Upper lobe of left lung (tissue), 6 donors: Measurements from ENCODE around the gene B3GNT2. TPM values are rescaled to one million over a fixed set of nuclear protein-coding genes. Genes with fewer than 3 reads are reported as not detected.
A peak's percentile ranks its signal among the peaks of the same experiment; 100 is the strongest.

Experiments used
- ATAC-seq, 2 donors: fragments of 200-7000 bp; cut with Tn5 transposase; one replicate each; pipeline ENCODE4 v1.9.1; 2022; ENCODE audit warnings: mild to moderate bottlenecking in 2 of 2, moderate library complexity in 2 of 2; ENCODE audit not compliant: low FRiP score in 2 of 2
- DNase-seq, 2 donors: peaks; one replicate each; pipeline ENCODE4 v3.0.0-alpha.2; 2019 to 2020
- H3K27ac ChIP-seq, 4 donors: fragments of 200-600 bp; sonication (generic); one replicate each; pipeline ENCODE4 v1.5.1; 2016 to 2019
- H3K27me3 ChIP-seq, 4 donors: fragments of 200-600 bp; sonication (generic); one replicate each; pipeline ENCODE4 v1.5.1; 2017 to 2019
- H3K36me3 ChIP-seq, 4 donors: fragments of 200-600 bp; sonication (generic); one replicate each; pipeline ENCODE4 v1.5.1; 2016 to 2019
- H3K4me1 ChIP-seq, 4 donors: fragments of 200-600 bp; sonication (generic); one replicate each; pipeline ENCODE4 v1.5.1; 2018 to 2019
- H3K4me3 ChIP-seq, 4 donors: fragments of 200-600 bp; sonication (generic); one replicate each; pipeline ENCODE4 v1.5.1; 2017 to 2019; ENCODE audit warnings: mild to moderate bottlenecking in 2 of 4, moderate library complexity in 1 of 4
- H3K9me3 ChIP-seq, 4 donors: fragments of 200-600 bp; sonication (generic); one replicate each; pipeline ENCODE4 v1.5.1; 2018 to 2019
- EP300 ChIP-seq, 4 donors: sonication (generic); formaldehyde crosslinking; IDR thresholded peaks; one replicate each; pipeline ENCODE4 v1.5.1; 2017; ENCODE audit warnings: antibody characterized with exemption in 4 of 4, control low read depth in 2 of 4
- POLR2A ChIP-seq, 4 donors: fragments of 450-650 bp; IDR thresholded peaks; one replicate each; pipeline ENCODE4 v1.5.1; 2016 to 2017; ENCODE audit warnings: antibody characterized with exemption in 4 of 4, mild to moderate bottlenecking in 2 of 4
- POLR2AphosphoS5 ChIP-seq, 2 donors: sonication (generic); formaldehyde crosslinking; IDR thresholded peaks; one replicate each; pipeline ENCODE4 v1.5.1; 2017; ENCODE audit warnings: antibody characterized with exemption in 2 of 2
- WGBS, 2 donors: methylation state at CpG; one replicate each; pipeline ENCODE4 v1.1.5; 2017 to 2018; 5-methylcytosine and 5-hydroxymethylcytosine counted together
- total RNA-seq, 6 donors: library from RNA; depleted of rRNA in 4 of 6; stranded (reverse); fragments of >200 nt in 4 of 6; gene quantifications; one replicate each; pipeline versions ENCODE4 v1.1.0 to v1.2.1, GENCODE V29; 2016 to 2021
- TF ChIP-seq, protein P1 (sequence below), 6 experiments: fragments of 450-650 bp in 4 of 6; fragments of 200-600 bp in 2 of 6; sonication (generic) in 2 of 6; IDR thresholded peaks; one replicate each; pipeline ENCODE4 v1.5.1; 2016 to 2019; ENCODE audit warnings: antibody characterized with exemption in 6 of 6
- donor health status: DM: no; HTN: no; CAD: no; lungs with moderate emphysema.
- donor health status: DM: no; HTN: yes; CAD: no; lungs with severe emphysema.

The B3GNT2 gene
- total RNA-seq, 6 donors from 2014 or later, result 23.0 to 57.6 (median 37.4) TPM

DNA sequence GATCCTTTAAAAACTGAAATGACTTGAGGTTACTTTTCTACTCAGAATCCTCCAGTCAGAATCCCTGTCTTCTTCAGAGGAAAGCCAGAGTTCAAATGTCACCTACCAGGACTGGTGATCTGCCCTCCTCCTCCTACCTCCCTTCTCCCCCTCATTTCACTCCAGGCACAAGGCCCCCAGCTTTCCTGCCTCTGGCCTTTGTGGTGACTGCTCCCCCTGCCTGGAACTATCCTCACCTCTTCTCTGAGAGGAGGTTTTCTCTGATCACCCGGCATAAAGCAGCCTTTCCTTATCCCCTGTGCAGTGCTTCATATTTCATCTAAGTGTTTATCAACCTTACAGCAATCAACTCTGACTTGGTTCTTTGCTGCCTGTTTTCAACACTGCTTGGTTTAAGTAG lies 6.8 kb downstream of the B3GNT2 start:
- WGBS, 2 donors, result 30 to 53% methylated on average over 1 of the region's 1 CpG
- no peaks in the 10 kb centered on the region for H3K36me3 ChIP-seq
- no peak for ATAC-seq
- no peak for DNase-seq
- TF ChIP-seq POLR2A (IDR thresholded peaks at IDR 0.05) (no peak), EP300 (IDR thresholded peaks at IDR 0.05) (no peak), POLR2AphosphoS5 (IDR thresholded peaks at IDR 0.05) (no peak)
- TF ChIP-seq, protein P1, sequence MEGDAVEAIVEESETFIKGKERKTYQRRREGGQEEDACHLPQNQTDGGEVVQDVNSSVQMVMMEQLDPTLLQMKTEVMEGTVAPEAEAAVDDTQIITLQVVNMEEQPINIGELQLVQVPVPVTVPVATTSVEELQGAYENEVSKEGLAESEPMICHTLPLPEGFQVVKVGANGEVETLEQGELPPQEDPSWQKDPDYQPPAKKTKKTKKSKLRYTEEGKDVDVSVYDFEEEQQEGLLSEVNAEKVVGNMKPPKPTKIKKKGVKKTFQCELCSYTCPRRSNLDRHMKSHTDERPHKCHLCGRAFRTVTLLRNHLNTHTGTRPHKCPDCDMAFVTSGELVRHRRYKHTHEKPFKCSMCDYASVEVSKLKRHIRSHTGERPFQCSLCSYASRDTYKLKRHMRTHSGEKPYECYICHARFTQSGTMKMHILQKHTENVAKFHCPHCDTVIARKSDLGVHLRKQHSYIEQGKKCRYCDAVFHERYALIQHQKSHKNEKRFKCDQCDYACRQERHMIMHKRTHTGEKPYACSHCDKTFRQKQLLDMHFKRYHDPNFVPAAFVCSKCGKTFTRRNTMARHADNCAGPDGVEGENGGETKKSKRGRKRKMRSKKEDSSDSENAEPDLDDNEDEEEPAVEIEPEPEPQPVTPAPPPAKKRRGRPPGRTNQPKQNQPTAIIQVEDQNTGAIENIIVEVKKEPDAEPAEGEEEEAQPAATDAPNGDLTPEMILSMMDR (IDR thresholded peaks at IDR 0.05), result no peak
- H3K4me1 ChIP-seq, result peaks cover 66 to 78% (median 67%) of the 10 kb centered on the region in 4 donors
- no peaks in the 10 kb centered on the region for H3K27me3 ChIP-seq
- no peak overlapping the region for H3K4me3 ChIP-seq
- H3K9me3 ChIP-seq, result no peaks in the 10 kb centered on the region
- peak overlapping the region in 3 of 4 donors; percentile 44 to 62 (median 56) for H3K27ac ChIP-seq

DNA sequence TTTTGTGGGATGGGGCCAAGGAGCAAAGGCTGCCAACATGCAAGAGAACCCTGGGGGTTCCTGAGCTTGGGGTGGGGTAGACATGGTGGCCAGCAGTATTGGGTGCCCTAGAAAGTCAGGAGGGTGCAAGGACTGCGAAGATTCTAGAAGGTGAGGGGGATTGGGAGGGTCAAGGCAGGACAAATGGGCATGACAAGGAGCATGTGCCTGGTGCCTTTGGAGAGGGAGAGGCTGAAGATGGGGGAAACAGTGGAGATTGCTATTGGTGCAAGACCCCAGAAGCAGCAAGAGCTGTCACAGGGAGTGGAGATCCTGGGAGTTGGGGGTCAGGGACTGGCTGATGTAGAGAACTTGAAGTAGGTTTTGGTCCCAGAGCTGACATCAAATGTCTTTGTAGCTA lies 7.5 kb downstream of the B3GNT2 start:
- peaks cover 64 to 78% (median 67%) of the 10 kb centered on the region in 4 donors for H3K4me1 ChIP-seq
- TF ChIP-seq POLR2AphosphoS5 (IDR thresholded peaks at IDR 0.05) (no peak), EP300 (IDR thresholded peaks at IDR 0.05) (no peak), POLR2A (IDR thresholded peaks at IDR 0.05) (no peak)
- TF ChIP-seq, protein P1 (IDR thresholded peaks at IDR 0.05), result no peak

DNA sequence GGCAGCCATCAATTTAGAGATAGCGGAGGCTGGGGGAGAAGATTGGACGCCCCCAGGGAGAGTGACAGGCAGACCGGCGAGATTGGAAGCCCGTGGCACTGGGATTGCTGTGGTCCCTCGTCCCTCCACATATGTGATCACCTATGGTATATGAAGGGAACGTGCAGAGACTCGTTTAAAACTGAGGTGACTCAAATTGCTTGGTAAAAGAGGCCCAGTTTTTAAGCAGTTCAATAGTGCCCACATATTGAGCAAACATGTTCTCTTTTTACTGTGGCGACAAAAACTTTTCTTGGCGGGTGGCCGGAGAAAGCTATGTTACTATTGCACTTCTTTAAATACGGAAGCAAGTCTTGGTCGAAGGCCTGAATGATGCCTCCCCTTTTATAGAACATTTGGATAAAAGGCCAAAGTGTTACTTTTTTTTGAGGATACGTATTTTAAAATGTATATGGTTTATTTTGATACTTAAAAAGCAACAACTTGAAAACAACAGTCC lies 9.1 kb downstream of the B3GNT2 start:
- 70 to 80% methylated on average over 14 of the region's 14 CpGs for WGBS, 2 donors
- Histone ChIP-seq H3K27ac (peak overlapping the region in 1 of 4 donors; percentile 1), H3K36me3 (no peaks in the 10 kb centered on the region), H3K4me1 (peaks cover 57 to 78% (median 61%) of the 10 kb centered on the region in 4 donors), H3K27me3 (no peaks in the 10 kb centered on the region), H3K4me3 (no peak overlapping the region), H3K9me3 (no peaks in the 10 kb centered on the region)
- TF ChIP-seq POLR2A (IDR thresholded peaks at IDR 0.05) (no peak), POLR2AphosphoS5 (IDR thresholded peaks at IDR 0.05) (no peak), EP300 (IDR thresholded peaks at IDR 0.05) (no peak)
- TF ChIP-seq, protein P1 (IDR thresholded peaks at IDR 0.05), result no peak
- DNase-seq (peak in 1 of 2 donors; percentile 42), ATAC-seq (no peak)

More for the DNA sequence above, 7.5 kb downstream of the B3GNT2 start:
- ATAC-seq, result no peak
- WGBS, 2 donors, result 100% methylated on average over 1 of the region's 1 CpG
- Histone ChIP-seq H3K4me3 (no peak overlapping the region), H3K36me3 (no peaks in the 10 kb centered on the region), H3K9me3 (no peaks in the 10 kb centered on the region), H3K27ac (peak overlapping the region in 1 of 4 donors; percentile 62), H3K27me3 (no peaks in the 10 kb centered on the region)
- no peak for DNase-seq

DNA sequence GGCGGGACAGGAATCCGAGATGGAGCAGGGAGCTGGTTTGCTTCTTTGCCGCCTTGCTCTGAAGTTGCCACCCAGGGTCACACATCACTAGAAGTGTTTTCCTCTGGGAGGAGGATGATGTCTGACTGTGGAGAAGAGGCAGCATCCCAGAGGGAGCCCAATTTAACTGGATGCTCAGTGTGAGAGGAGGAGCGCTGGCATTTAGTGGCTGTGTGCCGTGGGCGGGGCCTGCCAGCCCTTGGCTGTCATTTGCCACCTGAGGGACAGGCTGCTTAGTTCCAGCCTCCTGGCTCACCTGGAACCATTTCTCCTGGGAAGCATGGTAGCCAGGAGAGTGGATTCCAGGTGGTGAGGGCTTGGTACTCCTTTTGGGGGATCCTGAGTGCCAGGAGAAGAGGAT lies 9.6 kb downstream of the B3GNT2 start:
- WGBS, 2 donors, result 83 to 93% methylated on average over 6 of the region's 6 CpGs
- Histone ChIP-seq H3K27ac (peak overlapping the region in 1 of 4 donors; percentile 1), H3K27me3 (no peaks in the 10 kb centered on the region), H3K36me3 (no peaks in the 10 kb centered on the region), H3K9me3 (no peaks in the 10 kb centered on the region), H3K4me1 (peaks cover 52 to 74% (median 56%) of the 10 kb centered on the region in 4 donors), H3K4me3 (no peak overlapping the region)
- no peak for ATAC-seq
- TF ChIP-seq POLR2A (IDR thresholded peaks at IDR 0.05), result no peak
- TF ChIP-seq, protein P1 (IDR thresholded peaks at IDR 0.05), result no peak
- TF ChIP-seq POLR2AphosphoS5 (IDR thresholded peaks at IDR 0.05), result no peak
- TF ChIP-seq EP300 (IDR thresholded peaks at IDR 0.05), result no peak
- DNase-seq, result no peak

DNA sequence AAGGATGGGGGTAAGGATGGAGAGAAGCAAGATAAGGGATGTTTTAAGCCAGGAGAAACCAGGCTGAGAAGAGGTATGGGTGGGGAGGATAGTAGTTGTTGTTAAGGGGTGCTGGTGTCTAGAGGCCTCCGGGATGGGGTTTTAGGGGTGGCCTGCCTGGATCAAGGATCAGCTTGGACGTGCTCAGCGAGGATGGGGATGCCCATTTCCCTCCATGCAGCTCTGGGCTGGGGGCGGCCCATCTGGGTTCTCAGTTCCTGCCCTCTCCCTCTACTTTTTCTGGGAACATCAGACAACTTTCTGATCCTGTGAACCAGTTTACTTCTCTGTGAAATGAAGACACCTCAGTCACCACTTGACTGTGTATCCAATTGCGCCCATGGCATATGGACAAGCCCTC lies 10.1 kb downstream of the B3GNT2 start:
- ATAC-seq (no peak), DNase-seq (no peak)
- H3K27me3 ChIP-seq, result no peaks in the 10 kb centered on the region
- H3K27ac ChIP-seq, result no peak overlapping the region
- no peaks in the 10 kb centered on the region for H3K36me3 ChIP-seq
- no peak overlapping the region for H3K4me3 ChIP-seq
- TF ChIP-seq POLR2AphosphoS5 (IDR thresholded peaks at IDR 0.05) (no peak), POLR2A (IDR thresholded peaks at IDR 0.05) (no peak), EP300 (IDR thresholded peaks at IDR 0.05) (no peak)
- TF ChIP-seq, protein P1 (IDR thresholded peaks at IDR 0.05), result no peak
- H3K9me3 ChIP-seq, result no peaks in the 10 kb centered on the region
- WGBS, 2 donors, result 89 to 95% methylated on average over 5 of the region's 5 CpGs
- H3K4me1 ChIP-seq, result peaks cover 49 to 71% (median 53%) of the 10 kb centered on the region in 4 donors
